Islet precursor cell (in vitro differentiated cells): Measurements from ENCODE around the gene DLK1.
A peak's percentile ranks its signal among the peaks of the same experiment; 100 is the strongest.

Experiments used
- DNase-seq: peaks from one replicate; pipeline ENCODE4 v3.0.0-alpha.2; 2018

Gene DLK1

DNA sequence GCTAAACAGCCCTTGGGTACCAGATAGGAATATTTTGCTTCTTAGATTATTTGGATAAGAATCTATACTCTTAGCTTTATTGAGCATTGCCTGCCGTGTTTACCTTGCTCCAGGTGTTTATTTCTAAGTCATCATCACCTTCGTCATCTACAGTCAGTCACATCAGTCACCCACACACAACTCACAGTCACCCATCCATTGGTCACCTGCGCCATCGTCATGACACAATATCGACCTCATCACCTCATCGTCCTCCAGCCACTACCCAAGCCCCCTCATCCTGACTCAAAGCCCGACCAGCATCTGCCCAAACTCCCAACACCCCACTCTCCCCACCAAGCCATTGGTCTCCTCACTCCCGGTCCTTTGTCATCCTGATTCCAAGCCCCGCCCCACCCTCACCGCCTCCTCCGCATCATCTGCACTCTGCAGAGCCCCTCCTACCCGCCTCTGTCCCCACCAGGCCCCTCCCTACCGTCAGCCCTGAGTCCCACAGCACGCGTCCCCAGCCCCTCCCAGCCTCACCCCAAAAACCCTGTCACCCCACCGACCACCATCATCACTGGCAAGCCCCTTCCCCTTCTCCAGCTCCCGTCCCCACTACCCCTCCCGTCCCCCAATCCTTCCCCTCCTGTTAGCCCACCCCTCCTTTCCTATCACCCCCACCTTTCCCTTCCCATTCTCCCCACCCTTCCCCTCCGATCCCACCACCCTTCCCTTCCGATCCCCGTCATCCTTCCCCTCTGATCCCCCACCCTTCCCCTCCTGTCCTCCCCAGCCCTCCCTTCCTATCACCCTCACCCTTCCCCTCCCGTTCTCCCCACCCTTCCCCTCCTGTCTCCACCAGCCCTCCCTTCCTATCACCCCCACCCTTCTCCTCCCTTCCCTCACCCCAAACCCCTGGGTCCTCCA lies 9.8 kb downstream of the DLK1 start:
- DNase-seq = peak; percentile 39

DNA sequence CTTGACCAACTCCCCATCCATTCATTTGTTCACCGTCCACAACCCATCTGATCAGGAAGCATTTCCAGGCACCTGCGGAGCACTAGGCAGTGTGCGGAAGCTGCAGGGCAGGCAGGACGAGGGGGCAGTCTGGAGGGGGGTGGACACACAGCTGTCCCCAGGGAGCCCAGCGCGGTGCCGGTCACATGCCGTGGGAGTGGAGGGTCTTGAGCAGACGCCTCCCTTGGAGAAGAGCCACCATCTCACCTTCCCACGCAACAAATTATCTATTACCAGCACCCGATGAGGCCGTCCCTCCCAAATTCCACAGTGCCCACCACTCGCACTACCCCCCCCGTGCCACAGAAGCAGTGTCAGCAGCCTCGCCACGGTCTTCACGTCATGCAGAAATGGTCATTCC lies 10.8 kb downstream of the DLK1 start:
- peak; percentile 19 for DNase-seq

DNA sequence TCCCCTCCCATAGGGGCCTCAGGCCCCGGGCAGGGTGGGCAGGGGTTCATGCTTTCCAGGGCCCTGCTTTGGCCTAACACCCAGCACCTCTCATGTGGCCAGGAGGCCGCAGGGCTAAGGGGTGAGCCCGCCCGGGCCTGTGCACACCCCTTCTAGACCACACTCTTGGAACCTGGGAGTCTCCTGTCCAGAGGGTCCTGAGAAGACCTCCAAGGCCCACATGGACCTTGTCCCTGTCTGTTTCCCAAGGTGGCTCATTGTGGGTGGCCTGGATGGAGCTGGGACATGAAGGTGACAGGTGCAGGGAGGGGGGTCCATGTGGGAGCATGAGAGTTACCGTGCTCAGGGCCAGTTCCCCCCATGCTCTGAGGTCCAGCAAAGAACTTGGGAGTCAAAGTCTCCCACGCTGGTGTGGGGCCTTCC lies 11.6 kb downstream of the DLK1 start:
- DNase-seq = peak; percentile 51

DNA sequence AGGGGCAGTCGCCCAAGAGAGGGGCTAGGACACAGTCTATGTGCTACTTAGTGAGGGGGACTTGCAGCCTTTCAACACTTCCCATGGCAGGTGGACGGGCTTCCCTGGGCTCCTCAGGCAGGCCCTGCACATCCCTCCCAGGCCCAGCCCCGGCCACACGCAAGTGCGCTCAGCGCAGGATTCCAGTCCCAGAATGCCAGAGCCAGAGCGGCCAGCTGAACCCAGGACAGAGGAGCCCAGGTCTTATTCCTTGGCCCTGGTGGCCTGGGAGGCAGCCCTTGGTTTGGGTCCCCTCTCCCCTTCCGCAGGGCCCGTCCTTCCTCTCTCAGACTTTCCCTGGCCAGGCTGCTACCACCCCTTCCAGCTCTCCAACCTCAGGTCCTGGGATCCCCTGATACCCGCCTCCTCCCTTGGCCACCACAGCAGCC lies 12.0 kb downstream of the DLK1 start:
- peak; percentile 45 for DNase-seq

DNA sequence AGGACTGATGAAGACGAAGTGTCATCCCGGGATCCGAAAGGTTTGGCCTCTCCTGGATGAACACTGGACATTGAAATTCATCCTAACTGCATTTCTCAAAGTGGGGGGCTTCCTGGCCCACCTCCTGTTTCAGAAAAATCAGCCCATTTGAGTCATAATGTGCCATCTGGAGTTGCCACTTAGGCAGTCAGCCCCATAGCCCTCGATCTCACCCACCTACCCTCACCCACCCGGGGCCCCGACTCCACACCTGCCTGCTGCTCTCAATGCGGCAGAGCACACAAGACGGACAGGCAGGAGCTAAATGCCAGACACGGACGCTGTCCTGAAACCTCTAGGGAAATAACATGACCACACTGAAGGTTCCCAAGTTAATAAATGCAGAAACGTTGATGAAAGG lies 12.6 kb downstream of the DLK1 start:
- peak; percentile 26 for DNase-seq

DNA sequence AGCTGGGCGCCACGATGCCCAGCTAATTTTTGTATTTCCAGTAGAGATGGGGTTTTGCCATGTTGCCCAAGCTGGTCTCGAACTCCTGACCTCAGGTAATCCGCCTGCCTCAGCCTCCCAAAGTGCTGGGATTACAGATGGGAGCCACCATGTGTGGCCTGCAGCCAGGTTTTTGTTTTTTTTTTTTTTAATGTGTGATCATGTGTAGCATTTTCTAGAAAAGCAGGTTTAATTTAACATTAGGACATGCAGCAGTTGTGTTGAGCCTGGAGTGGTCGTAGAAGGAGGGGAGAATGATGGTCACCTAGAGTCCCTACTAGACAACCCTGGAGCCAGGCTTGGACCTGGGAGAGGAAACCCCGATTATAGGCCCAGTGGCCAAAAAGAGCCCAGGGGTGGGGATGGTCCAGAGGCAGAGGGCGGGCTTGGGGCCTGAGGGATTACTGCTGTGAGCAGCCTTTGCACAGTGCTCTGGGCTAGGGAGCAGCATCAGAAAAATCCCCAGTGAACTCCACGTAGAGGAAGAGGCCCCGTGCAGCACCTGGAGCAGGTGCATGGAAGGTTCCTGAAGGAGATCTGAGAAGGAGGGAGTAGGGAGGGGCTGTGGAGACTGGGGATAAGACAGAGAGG lies 13.6 kb downstream of the DLK1 start:
- peak; percentile 15 for DNase-seq

DNA sequence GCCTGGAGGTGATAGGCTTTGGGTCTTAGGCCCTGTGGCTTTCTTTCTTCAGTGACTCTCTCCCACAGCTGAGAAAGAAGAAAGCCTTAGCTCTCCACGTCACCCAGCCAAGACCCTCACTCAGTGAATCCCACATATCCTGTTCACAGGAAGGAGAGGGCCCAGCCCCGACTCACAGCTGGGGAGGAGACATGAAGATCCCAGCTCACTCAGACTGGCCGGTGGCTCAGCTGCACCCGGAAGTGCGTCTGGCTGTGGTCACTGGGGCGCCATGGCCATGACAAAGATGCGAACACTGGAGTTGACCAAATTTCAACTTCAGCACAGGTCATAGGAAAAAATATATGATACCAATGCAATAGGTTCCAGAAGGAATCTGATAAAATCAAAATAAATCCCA lies 14.2 kb downstream of the DLK1 start:
- DNase-seq = peak; percentile 32

DNA sequence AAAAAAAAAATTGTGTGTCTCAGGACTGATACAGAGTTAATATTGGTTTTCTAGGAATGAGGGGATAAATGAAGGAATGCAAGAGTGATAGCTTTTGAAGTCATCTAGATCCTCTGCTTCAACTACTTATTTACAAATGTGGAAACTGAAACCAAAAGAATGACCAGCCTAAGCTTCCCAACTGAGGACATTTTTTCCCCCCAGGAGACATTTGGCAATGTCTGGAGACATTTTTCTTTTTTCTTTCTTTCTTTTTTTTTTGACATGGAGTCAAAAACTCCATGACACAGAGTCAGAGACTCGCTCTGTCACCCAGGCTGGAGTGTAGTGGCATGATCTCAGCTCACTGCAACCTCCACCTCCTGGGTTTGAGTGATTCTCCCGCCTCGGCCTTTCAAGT lies 15.3 kb downstream of the DLK1 start:
- DNase-seq = no peak

DNA sequence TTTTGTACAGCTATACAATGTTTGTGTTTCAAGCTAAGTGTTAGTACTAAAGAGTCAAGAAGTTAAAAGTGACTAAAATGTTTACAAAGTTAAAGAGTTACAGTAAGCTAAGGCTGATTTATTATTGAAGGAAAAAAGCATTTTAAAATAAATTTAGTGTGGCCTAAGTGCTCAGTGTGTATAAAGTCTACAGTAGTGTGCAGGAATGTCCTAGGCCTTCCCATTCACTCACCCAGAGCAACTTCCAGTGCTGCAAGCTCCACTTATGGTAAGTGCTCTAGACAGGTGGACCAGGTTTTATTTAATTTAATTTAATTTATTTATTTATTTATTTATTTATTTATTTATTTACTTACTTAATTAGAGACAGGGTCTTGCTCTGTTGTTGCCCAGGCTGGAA lies 19.6 kb downstream of the DLK1 start:
- DNase-seq = no peak

DNA sequence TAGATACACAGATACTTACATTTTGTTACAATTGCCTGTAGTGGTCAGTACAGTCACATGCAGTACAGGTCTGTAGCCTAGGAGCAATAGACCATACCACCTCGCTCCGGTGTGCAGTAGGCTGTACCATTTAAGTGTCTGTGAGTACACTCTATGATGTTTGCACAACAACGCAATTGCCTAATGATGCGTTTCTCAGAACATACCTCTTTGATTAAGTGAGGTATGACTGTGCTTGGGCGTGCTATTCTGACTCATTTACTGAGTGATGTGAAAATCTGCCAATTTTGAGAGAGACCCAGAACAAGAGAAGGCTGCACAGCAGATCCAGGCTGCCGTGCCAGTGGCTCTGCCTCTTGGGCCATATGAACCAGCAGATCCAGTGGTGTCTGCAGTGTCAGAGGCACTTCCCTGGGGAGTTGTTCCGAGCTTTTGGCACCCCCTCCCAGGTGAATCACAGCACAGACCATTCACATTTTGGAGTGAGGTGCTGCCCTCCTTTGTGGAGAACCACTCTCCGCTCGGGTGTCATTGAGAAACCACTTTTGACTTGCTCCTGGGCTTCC lies 20.4 kb downstream of the DLK1 start:
- peak; percentile 35 for DNase-seq

DNA sequence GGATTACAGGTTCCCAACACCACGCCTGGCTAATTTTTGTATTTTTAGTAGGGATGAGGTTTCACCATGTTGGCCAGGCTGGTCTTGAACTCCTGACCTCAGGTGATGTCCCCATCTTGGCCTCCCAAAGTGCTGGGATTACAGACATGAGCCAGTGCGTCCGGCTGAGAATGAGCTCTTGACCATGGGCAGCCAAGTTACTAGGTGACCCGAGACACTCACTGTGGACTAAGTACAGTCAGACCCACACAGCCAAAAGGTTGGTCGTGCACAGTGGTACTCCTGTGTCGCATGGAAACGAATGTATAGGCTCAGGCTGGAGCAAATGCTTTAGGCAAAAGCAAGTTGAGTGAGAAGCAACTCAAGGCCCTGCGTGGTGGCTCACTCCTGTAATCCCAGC lies 21.0 kb downstream of the DLK1 start:
- DNase-seq = peak; percentile 24

DNA sequence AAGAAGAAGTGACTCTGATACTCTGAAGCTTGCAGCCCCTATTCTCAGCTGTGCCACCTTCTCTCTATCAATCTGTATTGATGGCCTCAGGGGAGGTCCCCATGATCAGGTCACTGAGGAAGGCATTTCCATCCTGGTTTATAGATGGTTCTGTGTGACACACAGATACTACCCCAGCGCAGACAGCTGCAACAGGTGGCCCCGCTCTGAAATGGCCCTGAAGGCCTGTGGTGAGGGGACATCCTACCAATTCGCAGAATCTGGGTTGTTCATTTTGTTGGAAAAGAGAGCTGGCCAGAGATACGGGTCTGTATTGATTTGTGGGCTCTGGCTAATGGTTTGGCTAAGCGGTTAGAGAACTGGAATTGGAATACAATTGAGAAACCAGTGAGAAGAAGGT lies 21.7 kb downstream of the DLK1 start:
- peak; percentile 26 for DNase-seq

DNA sequence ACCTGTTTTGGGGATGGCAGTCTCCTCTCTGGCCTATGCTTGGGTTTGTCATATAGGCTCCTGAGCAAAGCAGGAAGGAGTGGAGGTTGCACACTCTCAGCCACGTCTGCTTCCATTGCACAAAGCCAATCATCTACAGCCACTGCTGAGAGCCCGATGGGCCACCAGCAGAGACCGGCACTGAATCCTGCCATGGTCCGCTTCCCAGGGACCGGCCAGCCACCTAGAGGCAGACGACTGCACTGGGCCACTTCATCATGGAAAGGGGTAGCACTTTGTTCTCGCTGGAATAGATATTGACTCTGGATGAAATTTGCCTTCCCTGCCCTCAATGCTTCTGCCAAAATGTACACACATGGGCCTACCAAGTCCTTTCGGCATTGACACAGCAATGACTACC lies 22.3 kb downstream of the DLK1 start:
- DNase-seq = peak; percentile 46

DNA sequence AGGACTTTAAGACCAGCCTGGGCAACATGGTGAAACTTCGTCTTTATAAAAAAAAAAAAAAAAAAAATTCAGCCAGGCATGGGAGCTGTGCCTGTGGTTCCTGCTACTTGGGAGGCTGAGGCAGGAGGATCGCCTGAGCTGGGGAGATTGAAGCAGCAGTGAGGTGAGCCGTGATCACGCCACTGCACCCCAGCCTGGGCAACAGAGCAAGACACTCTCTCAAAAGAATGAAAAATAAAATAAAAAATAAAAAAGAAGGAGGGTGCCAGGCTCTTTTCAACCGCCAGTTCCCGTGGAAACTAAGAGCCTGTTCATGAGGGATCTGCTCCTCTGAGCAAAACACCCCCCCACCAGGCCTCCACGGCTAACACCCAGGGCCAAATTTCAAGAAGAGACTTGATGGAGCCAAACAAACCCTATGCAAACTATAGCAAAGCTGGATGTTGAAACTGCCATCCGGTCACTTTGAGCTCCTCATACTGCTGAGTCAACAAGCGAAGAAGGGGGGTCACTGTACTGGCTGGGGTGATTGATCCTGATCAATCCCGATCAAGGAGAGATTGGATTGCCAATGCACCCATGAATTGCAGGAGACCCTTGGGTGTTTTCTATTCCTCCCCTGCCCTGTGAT lies 23.4 kb downstream of the DLK1 start:
- peak; percentile 9 for DNase-seq

DNA sequence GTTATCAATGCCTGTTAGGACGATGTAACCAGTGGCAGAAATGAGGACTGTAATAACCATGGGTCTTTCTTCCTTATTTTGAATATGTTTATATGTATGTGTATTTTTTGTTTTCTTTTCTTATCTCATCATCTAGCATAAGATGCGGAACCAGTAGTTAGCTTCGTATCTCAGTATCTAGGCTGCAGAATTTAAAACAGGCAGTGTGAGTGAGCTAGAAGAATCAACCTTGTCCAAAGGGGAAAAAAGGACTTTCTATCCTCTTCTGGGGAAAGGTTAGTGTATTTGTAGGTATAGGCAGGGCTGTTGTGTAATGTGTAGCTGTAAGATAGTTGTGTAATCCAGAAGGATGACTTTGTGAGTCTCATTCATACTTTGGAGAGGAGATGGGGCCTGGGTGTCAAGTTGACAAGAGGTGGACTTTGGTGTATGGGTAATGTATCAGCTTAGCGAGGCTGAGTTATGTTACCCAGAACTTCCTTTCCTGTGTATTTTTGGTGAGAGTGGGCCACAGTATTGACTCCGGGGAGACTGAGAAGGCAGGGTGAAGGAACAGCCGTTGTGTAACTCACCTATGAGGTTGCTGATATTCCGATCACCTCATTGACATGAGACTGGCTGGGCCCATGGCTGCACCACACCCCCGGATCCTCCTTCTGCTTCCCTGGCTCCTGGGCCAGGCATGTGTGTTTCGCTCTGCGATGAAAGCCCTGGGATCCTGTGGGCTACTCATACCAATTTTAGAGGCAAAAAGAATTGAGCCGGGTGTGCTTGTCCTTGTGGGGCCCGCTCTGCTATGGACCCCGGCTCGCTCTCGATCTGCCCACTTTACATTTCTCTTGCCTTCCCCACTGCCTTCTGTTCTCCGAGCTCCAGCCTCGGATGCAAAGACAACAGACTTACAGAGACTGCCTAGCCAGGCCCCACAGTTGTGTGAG lies 24.3 kb downstream of the DLK1 start:
- DNase-seq = peak; percentile 36

DNA sequence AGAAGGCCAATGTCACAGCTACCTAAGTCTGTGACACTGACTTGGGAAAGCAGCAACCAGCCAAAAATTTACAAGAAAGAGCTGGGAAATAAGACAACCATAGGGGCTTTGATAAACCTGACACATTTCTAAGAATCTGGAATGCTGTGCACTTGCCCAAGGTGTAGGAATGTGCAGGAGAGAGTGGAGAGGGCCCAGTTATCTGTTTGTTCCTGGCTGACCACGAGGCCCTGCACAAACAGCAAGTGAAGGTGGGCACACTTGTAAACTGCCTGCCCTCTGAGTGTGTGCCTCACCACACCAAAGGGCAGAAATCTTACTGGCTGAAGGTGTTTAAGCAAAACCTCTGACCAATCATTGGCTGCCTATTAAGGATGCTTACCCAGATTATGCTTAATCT lies 27.3 kb downstream of the DLK1 start:
- DNase-seq = peak; percentile 44

DNA sequence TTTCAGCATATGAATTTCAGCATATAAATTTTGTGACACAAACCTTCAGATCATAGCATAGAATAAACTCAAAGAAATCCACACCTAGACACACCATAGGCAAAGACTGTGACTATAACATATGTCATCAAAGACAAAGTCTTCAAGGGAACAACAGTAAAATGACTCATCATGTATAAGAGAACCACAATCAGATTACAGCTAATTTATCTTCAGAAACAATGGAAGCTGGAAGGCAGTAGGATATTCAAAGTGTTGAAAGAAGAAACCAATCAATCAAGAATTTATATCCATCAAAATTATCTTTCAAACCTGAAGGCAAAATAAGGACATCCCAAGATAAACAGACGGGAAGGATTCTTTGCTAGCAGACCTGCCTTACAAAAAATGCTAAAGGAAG lies 29.0 kb downstream of the DLK1 start:
- no peak for DNase-seq

DNA sequence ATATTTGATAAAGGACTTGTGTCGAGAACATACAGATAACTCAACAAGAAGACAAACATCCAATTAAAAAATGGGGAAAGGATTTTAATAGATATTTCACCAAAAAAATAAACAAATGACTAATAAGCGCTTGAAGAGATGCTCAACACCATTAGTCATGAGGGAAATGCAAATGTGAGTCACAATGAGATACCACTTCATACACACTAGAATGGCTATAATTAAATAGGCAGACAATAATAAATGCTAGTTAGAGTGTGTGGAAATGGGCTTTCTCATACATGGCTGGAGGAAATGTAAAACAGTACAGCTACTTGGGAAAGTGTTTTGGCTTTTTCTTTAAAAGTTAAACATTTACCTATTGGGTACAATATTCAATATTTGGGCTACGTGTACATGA lies 34.8 kb downstream of the DLK1 start:
- no peak for DNase-seq

DNA sequence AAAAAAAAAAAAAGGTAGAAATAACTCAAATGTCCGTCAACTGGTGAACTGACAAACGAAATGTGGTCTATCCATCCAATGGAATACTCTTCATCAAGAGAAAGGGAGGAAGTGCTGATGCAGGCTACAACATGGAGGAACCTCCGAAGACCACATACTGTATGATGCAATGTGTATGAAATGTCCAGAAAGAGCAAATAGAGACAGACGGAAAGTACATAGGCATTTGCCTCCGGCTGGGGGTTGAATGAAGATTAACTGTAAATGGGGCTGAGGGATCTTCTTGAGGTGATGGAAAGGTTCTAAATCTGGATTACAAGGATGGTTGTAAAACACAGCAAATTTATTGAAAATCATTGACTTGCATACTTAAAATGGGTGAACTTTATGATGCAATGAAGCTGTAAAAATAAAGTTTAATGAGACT lies 35.4 kb downstream of the DLK1 start:
- peak; percentile 29 for DNase-seq

DNA sequence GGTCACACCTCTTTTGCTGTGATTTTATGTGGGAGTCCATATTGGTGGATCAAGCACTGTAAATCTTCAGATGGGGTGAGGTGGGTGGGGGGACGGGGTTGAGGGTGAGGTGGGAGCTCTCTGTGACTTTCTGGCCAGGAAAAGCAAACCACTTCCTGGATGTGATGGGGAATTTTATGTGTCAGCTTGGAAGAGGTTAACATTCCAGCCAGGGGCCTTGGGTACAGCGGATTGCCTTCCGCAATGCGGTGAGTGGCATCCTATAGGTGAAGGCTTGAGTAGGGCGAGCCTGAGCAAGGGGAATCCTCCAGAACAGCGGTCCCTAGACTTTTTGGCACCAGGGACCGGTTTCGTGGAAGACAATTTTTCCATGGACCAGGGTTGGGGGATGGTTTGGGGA lies 36.2 kb downstream of the DLK1 start:
- peak; percentile 20 for DNase-seq

DNA sequence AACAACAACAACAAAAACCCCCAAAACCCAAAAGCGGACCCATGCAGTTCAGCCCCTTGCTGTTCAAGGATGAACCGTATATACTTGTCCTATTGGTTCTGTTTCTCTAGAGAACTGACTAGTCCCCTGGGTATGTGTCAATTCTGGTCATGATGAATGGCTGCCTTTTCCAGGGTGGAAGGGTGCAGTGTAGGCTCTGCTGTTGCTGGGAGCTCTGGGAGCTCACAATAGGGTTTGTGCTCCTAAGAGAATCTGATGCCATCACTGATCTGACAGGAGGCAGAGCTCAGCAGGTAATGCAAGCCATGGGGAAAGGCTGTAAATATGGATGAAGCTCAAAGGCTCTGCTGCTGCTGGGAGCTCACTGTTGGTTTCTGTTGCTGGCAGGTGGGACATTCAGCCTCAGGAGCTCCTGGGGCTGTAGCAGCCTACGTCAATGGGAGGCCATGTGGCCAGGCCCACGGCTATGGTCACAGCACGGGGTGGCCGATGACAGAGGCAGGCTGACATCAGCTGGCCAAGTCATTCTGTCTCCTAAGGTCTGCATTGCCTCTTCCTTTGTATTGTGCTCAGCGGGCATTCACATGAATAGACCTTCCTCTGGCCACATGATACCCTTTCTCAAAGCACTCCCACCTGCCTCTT lies 37.9 kb downstream of the DLK1 start:
- peak; percentile 12 for DNase-seq

DNA sequence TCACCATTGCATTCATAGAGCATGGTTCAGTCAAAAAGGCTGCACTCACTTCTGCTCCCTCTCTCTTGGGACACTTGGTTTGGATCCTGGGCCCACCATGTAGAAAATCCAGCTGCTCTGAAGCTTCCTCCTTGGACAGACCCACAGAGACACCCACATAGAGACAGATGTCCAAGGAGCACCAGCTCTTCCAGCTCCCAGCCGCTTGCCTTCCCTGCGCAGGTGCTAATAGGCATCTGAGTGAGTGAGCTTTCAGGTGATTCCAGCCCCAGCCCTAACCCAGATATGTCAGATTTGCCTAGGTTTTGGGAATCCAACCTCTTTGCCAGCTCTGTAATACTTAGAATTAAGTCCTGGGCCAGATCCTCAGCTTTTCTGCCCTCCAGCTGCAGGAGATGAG lies 38.6 kb downstream of the DLK1 start:
- peak; percentile 17 for DNase-seq
